ENCODE data around the gene RBM12.

DNA sequence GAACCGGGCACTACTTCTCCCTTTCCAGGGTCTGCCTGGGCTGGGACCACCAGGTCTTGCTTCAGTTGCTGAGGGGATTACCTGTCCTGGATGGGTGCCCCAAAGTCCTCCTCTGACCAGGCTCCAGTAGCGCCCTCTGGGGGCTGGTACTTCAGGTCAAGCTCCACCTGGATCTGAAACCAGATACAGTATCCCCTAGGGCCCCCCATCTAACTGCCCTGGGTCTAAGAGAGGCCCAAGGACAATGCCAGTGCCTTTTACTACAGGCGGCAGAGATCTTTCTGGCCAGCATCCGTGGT is 60.3 kb downstream of the RBM12 start:
- TF ChIP-seq, protein P1, sequence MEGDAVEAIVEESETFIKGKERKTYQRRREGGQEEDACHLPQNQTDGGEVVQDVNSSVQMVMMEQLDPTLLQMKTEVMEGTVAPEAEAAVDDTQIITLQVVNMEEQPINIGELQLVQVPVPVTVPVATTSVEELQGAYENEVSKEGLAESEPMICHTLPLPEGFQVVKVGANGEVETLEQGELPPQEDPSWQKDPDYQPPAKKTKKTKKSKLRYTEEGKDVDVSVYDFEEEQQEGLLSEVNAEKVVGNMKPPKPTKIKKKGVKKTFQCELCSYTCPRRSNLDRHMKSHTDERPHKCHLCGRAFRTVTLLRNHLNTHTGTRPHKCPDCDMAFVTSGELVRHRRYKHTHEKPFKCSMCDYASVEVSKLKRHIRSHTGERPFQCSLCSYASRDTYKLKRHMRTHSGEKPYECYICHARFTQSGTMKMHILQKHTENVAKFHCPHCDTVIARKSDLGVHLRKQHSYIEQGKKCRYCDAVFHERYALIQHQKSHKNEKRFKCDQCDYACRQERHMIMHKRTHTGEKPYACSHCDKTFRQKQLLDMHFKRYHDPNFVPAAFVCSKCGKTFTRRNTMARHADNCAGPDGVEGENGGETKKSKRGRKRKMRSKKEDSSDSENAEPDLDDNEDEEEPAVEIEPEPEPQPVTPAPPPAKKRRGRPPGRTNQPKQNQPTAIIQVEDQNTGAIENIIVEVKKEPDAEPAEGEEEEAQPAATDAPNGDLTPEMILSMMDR (IDR thresholded peaks at IDR 0.05), result peak in 1 of 7 experiments; percentile 22
- TF ChIP-seq POLR2AphosphoS5 (IDR thresholded peaks at IDR 0.05), result no peak

Data from stomach (tissue), 4 donors.